GM12874 (cell line): ENCODE measurements around the gene SPINK9.

ENCODE experiments used
- TF ChIP-seq, protein P1 (sequence below): IDR thresholded peaks from 2 replicates; pipeline ENCODE4 v1.5.1; 2011; ENCODE audit warnings: low read depth, mild to moderate bottlenecking, control low read depth, low read length, moderate library complexity; ENCODE audit not compliant: insufficient read depth

Gene SPINK9

DNA sequence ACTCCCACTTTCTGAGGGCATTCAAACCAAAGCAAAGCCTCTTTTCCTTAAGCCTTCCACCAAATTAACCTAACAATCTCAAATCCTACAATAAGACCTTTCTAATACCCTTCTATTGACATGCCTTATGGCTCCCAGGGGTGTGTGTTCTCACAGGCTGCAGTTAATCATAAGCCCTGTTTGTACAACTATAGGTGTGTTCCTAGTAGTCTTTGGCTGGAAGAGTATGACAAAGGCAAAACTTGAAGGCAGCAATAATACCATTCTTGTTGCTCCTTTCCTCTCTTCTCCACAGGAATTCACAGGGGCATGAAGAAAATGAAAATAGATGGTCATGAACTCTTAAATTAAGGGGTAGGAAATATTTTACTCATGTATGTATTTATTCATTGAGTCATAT lies 37.5 kb downstream of the SPINK9 start:
- TF ChIP-seq, protein P1, sequence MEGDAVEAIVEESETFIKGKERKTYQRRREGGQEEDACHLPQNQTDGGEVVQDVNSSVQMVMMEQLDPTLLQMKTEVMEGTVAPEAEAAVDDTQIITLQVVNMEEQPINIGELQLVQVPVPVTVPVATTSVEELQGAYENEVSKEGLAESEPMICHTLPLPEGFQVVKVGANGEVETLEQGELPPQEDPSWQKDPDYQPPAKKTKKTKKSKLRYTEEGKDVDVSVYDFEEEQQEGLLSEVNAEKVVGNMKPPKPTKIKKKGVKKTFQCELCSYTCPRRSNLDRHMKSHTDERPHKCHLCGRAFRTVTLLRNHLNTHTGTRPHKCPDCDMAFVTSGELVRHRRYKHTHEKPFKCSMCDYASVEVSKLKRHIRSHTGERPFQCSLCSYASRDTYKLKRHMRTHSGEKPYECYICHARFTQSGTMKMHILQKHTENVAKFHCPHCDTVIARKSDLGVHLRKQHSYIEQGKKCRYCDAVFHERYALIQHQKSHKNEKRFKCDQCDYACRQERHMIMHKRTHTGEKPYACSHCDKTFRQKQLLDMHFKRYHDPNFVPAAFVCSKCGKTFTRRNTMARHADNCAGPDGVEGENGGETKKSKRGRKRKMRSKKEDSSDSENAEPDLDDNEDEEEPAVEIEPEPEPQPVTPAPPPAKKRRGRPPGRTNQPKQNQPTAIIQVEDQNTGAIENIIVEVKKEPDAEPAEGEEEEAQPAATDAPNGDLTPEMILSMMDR = no peak

DNA sequence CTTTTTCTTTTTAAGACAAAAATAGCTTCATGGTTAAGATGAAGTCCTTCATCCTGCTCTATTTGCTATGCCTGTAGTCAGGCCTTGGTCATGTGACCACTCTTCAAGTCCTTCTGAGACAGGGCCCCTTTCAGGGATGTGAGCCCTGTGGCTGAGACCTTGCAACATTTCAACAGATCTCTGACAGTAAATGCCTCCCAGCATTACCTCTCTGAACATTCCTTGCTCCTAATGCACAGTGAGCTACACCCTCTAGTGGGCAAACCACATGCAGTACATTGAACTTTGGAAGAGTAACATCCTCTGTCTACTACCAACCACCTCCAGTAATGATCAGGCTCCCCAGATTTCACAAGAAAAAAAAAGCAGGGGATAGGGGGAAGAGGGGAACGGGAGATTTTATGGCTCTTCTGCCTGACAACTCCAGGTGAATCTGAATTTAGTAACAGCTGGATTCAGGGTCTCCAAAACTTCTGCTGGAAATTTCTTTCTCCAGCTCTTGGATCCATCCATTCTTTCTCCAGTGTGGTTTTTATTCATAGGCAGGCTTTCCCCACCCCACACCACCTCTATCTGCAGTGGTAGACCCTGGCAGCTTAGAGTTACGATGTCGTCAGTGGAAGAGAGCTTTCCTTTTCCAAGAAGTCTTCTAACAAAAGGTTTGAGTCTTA lies 39.5 kb downstream of the SPINK9 start:
- TF ChIP-seq, protein P1 = peak; percentile 63

DNA sequence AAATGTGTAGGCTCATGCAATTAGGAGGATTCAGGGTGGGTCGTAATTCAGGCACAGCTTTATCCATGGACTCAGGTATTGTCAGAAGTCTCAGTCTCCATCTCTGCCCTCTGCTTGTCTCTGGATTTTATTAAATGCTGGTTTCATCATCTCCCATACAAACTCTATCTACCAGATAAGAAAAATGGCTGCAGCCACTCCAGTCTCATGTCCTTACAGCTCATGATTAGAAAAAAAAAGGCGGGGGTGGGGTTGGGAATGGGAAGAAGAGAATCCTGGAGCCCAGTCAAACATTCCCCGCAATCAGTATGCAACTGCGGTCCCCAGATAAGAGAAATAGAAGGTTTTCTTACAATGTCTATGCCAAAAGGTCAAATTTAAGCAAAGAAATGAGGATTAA lies 40.8 kb downstream of the SPINK9 start:
- TF ChIP-seq, protein P1 = no peak

DNA sequence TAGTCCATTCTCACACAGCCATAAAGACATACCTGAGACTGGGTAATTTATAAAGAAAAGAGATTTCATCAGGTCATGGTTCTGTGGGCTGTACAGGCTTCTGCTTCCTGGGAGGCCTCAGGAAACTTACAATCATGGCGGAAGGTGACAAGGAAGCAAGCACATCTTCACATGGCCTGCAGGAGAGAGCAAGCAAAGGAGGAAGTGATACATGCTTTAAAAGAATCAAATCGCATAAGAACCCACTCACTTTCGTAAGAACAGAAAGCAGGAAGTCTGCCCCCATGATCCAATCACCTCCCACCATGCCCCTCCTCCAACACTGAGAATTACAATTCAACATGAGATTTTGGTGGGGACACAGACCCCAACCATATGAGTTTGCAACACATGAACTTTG lies 43.3 kb downstream of the SPINK9 start:
- TF ChIP-seq, protein P1 = no peak

DNA sequence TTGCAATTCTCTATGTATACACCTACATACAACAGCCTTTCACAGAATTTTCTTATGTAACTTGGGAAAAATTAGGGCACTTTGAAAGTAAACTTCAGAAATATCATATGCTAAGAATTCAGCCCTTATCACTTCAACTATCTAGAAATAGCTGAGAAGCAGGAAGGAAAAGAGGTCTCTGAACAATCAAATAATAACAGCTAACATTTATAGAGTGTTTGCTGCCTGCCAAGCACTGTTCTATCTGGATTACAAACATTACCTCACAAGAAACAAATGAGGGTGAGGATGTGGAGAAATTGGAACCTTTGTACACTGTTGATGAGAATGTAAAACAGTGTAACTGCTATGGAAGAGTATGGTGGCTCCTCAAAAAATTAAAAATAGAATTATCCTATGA lies 44.0 kb downstream of the SPINK9 start:
- TF ChIP-seq, protein P1 = no peak

DNA sequence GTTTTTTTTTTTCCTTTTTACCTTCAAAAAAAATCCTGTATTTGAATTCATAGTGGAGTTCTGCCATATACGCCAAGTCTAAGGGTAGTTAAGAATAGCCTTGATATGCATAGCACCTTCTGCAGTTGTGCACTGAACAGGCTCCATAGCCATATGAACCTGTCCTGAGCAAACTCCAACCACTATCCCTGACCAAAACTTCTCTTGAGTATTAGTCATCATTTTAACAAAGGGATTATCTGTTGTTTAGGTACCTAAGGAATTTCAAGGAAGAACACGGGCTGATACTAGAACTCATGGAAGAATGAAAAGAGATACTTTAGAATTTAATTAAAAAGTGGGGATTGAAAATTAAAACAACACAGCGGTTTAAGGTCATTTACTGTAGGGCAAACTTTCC lies 46.5 kb downstream of the SPINK9 start:
- TF ChIP-seq, protein P1 = no peak

DNA sequence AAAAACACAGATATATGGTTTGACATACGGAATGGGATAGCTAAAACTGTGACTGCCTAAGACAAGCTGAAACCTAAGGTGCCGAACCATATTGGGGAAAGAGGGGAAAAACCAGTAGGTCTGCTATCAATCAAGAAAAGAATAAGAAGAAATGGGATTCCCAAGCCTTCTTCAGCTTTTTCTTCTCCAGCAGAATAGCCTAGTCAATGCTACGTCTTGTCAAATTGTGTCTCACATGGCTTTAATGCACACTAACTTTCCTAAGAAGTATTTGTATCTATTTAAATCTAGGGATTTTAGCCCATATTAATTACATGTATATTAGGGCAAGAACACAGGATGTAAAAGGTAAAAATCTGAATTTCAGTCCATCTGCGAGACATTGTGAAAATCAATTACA lies 47.6 kb downstream of the SPINK9 start:
- TF ChIP-seq, protein P1 = no peak
